Measurements from ENCODE around the gene EFNB1.

DNA sequence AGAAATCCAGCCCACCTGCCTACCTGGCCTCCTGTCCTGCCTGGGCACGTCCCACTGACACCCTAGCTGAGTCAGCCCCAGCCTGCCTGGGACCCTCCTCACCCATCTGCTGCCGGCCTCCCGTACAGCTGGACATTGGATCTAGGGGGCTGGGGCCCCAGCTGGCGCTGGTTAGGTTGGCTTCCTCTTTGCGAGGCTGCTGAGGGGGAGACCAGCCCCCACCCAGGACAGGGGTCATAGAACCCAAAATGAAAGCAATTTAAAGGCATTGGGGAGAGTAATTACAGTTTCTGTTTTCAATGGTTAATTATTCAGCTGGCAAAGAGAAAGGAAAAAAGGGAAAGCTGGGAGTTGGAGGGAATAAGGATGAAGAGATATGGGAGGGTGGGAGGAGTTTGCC lies 15.8 kb downstream of the EFNB1 start:
- TF ChIP-seq EZH2phosphoT487 (IDR thresholded peaks at IDR 0.05; ENCODE audit: unreplicated experiment) (no peak), POLR2AphosphoS5 (IDR thresholded peaks at IDR 0.05; ENCODE audit: low read depth) (no peak), CTCF (conservative IDR thresholded peaks at IDR 0.05; ENCODE audit: low read depth in 2 of 2) (no peak), EZH2 (IDR thresholded peaks at IDR 0.05; ENCODE audit: low read depth, unreplicated experiment) (no peak), ZNF114 (CRISPR knock-in tag; IDR thresholded peaks at IDR 0.05) (no peak), STAT1 (IDR thresholded peaks at IDR 0.05; ENCODE audit: unreplicated experiment) (no peak), REST (IDR thresholded peaks at IDR 0.05; ENCODE audit: unreplicated experiment) (no peak)

Data from GM23338 (cell line).